BE2C (cell line): ENCODE results near the gene RADIL.

ENCODE experiments used
- DNase-seq: peaks from one replicate; pipeline ENCODE4 v3.0.0-alpha.2; 2020
- H3K27me3 ChIP-seq: fragments of 250-450 bp; sonication (Bioruptor Pico); 2 replicates; pipeline ENCODE4 v1.5.1; 2020; ENCODE audit warnings: mild to moderate bottlenecking
- H3K36me3 ChIP-seq: fragments of 250-450 bp; sonication (Bioruptor Pico); 2 replicates; pipeline ENCODE4 v1.5.1; 2020; ENCODE audit warnings: mild to moderate bottlenecking
- H3K4me1 ChIP-seq: fragments of 250-450 bp; sonication (Bioruptor Pico); 2 replicates; pipeline ENCODE4 v1.5.1; 2020
- H3K4me3 ChIP-seq: 2 replicates; pipeline ENCODE4 v1.5.1; 2011; ENCODE audit warnings: low read depth, low read length
- H3K9me3 ChIP-seq: fragments of 250-450 bp; sonication (Bioruptor Pico); 2 replicates; pipeline ENCODE4 v1.5.1; 2020
- CTCF ChIP-seq: IDR thresholded peaks from 2 replicates; pipeline ENCODE4 v1.5.1; 2012; ENCODE audit warnings: mild to moderate bottlenecking, low read depth, low read length

The RADIL gene

GRCh38 chr7:4879396-4880081 is 4.0 kb downstream of the RADIL start:
- Histone ChIP-seq H3K4me3 (no peak overlapping the region), H3K27me3 (no peaks in the 10 kb centered on the region), H3K4me1 (peaks cover 5% of the 10 kb centered on the region), H3K9me3 (no peaks in the 10 kb centered on the region; the same call in 1 of the 2 replicates), H3K36me3 (no peaks in the 10 kb centered on the region)
- no peak for DNase-seq
- no peak for TF ChIP-seq CTCF

GRCh38 chr7:4878336-4879335 is 4.9 kb downstream of the RADIL start:
- DNase-seq = peak; percentile 44
- peaks cover 5% of the 10 kb centered on the region for H3K4me1 ChIP-seq

GRCh38 chr7:4876586-4876985 is 6.9 kb downstream of the RADIL start:
- Histone ChIP-seq H3K36me3 (no peaks in the 10 kb centered on the region), H3K4me3 (no peak overlapping the region), H3K4me1 (peaks cover 21% of the 10 kb centered on the region), H3K9me3 (no peaks in the 10 kb centered on the region; the same call in 1 of the 2 replicates), H3K27me3 (no peaks in the 10 kb centered on the region)
- no peak for DNase-seq
- TF ChIP-seq CTCF = no peak

More at GRCh38 chr7:4878336-4879335, 4.9 kb downstream of the RADIL start:
- Histone ChIP-seq H3K36me3 (no peaks in the 10 kb centered on the region), H3K9me3 (no peaks in the 10 kb centered on the region; the same call in 1 of the 2 replicates), H3K4me3 (no peak overlapping the region), H3K27me3 (no peaks in the 10 kb centered on the region)
- no peak for TF ChIP-seq CTCF

- no peak for TF ChIP-seq CTCF
Observed at GRCh38 chr7:4875391-4875790, 8.1 kb downstream of the RADIL start.

GRCh38 chr7:4873071-4873944 is 10.2 kb downstream of the RADIL start:
- Histone ChIP-seq H3K27me3 (no peaks in the 10 kb centered on the region), H3K4me3 (no peak overlapping the region), H3K9me3 (no peaks in the 10 kb centered on the region; the same call in 1 of the 2 replicates), H3K4me1 (peaks cover 16% of the 10 kb centered on the region), H3K36me3 (no peaks in the 10 kb centered on the region)
- TF ChIP-seq CTCF = no peak
- no peak for DNase-seq

More at GRCh38 chr7:4875391-4875790, 8.1 kb downstream of the RADIL start:
- no peaks in the 10 kb centered on the region for H3K36me3 ChIP-seq
- DNase-seq = no peak
- peaks cover 21% of the 10 kb centered on the region for H3K4me1 ChIP-seq
- H3K9me3 ChIP-seq = no peaks in the 10 kb centered on the region; the same call in 1 of the 2 replicates
- H3K27me3 ChIP-seq = no peaks in the 10 kb centered on the region
- no peak overlapping the region for H3K4me3 ChIP-seq
